NB4 (cell line): ENCODE results near the gene DCTN2.

Experiments
- DNase-seq: peaks from one replicate; pipeline ENCODE4 v3.0.0; 2010; ENCODE audit warnings: low read depth
- H3K4me3 ChIP-seq: one replicate; pipeline ENCODE4 v1.5.1; 2011; ENCODE audit warnings: mild to moderate bottlenecking, low read depth, low read length, moderate library complexity
- CTCF ChIP-seq: IDR thresholded peaks from one replicate; pipeline ENCODE4 v1.5.1; 2012; ENCODE audit warnings: low read depth, low read length
- MAX ChIP-seq: IDR thresholded peaks from 2 replicates; pipeline ENCODE4 v1.6.1; 2011; ENCODE audit warnings: low read depth, low read length
- MYC ChIP-seq: IDR thresholded peaks from 2 replicates; pipeline ENCODE4 v1.6.1; 2011; ENCODE audit warnings: low read depth, low read length
- POLR2A ChIP-seq: IDR thresholded peaks from 2 replicates; pipeline ENCODE4 v1.6.1; 2011; ENCODE audit warnings: mild to moderate bottlenecking; ENCODE audit not compliant: insufficient read length; ENCODE audit errors: extremely low read depth

The DCTN2 gene

GRCh38 chr12:57558864-57559263 is 11.9 kb upstream of the DCTN2 start:
- TF ChIP-seq CTCF (no peak), MAX (no peak), MYC (no peak), POLR2A (no peak)
- H3K4me3 ChIP-seq, result no peak overlapping the region
- no peak for DNase-seq

- no peak for DNase-seq
- TF ChIP-seq CTCF, result no peak
- no peak for TF ChIP-seq MAX
- no peak overlapping the region for H3K4me3 ChIP-seq
These were observed 7.9 kb upstream of the DCTN2 start for GRCh38 chr12:57554897-57555296.

GRCh38 chr12:57554453-57554852 is 7.5 kb upstream of the DCTN2 start:
- TF ChIP-seq MAX, result no peak
- no peak for TF ChIP-seq POLR2A
- no peak for TF ChIP-seq MYC
- no peak for TF ChIP-seq CTCF
- no peak for DNase-seq
- H3K4me3 ChIP-seq, result no peak overlapping the region

GRCh38 chr12:57553343-57554202 is 6.6 kb upstream of the DCTN2 start:
- H3K4me3 ChIP-seq, result no peak overlapping the region
- TF ChIP-seq POLR2A (no peak), MYC (no peak), MAX (no peak), CTCF (no peak)
- DNase-seq, result no peak

- no peak overlapping the region for H3K4me3 ChIP-seq
These were observed 5.9 kb upstream of the DCTN2 start for GRCh38 chr12:57552835-57553313.

More at GRCh38 chr12:57552835-57553313, 5.9 kb upstream of the DCTN2 start:
- TF ChIP-seq MAX, result no peak
- TF ChIP-seq MYC, result no peak
- TF ChIP-seq POLR2A, result no peak
- no peak for TF ChIP-seq CTCF
- DNase-seq, result no peak
